ENCODE data around the gene RAB17. TPM values are rescaled to one million over a fixed set of nuclear protein-coding genes. Genes with fewer than 3 reads are reported as not detected.

The RAB17 gene
- total and polyA plus RNA-seq, 12 donors: 0.37 to 18.7 (median 5.0) TPM

DNA sequence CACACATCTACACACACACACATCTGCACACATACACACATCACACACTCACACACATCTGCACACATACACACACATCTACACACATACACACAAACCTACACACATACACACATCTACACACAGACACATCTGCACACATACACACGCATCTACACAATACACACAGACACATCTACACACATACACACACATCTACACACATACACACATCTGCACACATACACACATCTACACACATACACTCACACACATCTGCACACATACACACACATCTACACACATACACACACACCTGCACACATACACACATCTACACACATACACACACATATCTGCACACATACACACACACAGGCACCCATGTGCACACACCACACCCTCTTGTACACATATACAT lies 24.6 kb downstream of the RAB17 start:
- Histone ChIP-seq H3K9me3 (replicated peaks in 1 of 3) (no peaks in the 10 kb centered on the region), H3K4me1 (replicated peaks in 1 of 2) (no peaks in the 10 kb centered on the region), H3K4me3 (no peak overlapping the region), H3K36me3 (replicated peaks in 1 of 2) (no peaks in the 10 kb centered on the region), H3K27me3 (no peaks in the 10 kb centered on the region), H3K27ac (no peak overlapping the region)
- intact Hi-C loops (cut with DNase I): no loop called here
- no peak for DNase-seq
- WGBS, 4 donors: 78 to 89% (median 87%) methylated on average over 1 of the region's 1 CpG
- no peak for TF ChIP-seq POLR2A (IDR thresholded peaks at IDR 0.05)
- TF ChIP-seq, protein P1, sequence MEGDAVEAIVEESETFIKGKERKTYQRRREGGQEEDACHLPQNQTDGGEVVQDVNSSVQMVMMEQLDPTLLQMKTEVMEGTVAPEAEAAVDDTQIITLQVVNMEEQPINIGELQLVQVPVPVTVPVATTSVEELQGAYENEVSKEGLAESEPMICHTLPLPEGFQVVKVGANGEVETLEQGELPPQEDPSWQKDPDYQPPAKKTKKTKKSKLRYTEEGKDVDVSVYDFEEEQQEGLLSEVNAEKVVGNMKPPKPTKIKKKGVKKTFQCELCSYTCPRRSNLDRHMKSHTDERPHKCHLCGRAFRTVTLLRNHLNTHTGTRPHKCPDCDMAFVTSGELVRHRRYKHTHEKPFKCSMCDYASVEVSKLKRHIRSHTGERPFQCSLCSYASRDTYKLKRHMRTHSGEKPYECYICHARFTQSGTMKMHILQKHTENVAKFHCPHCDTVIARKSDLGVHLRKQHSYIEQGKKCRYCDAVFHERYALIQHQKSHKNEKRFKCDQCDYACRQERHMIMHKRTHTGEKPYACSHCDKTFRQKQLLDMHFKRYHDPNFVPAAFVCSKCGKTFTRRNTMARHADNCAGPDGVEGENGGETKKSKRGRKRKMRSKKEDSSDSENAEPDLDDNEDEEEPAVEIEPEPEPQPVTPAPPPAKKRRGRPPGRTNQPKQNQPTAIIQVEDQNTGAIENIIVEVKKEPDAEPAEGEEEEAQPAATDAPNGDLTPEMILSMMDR (IDR thresholded peaks at IDR 0.05): no peak

DNA sequence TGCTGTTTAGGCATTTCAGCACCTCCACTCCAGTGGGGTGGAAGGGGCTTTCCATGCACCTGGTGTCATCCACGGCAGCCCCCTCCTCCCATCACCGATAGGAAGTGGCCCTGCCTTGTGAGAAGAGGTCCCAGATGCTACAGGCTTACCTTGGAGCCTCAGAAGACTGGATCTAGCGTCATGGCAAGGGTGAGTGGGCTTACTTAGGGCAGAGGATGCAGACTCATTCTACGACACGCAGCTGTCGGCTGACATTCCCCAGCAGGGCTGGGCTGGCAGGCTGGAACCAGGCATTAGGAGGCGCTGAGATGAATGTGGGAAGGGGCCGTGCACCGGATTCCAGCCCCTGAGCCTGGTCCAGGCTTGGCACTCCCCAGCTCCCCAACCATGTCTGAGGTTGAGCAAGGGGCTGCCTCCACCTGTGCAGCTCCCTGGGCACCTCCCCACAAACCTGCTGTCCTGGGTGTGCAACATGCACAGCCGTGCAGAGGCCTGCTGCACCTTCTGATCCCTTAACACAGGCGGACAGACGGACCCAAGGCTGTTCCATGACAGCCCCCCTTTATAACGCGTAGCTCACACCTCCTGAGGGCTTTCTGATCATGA lies 25.9 kb downstream of the RAB17 start:
- H3K36me3 ChIP-seq (replicated peaks in 1 of 2): no peaks in the 10 kb centered on the region
- no peaks in the 10 kb centered on the region for H3K4me1 ChIP-seq (replicated peaks in 1 of 2)
- WGBS, 4 donors: 80 to 85% (median 82%) methylated on average over 5 to 14 of the region's 14 CpGs
- no peak overlapping the region for H3K4me3 ChIP-seq
- no peaks in the 10 kb centered on the region for H3K27me3 ChIP-seq
- TF ChIP-seq, protein P1 (IDR thresholded peaks at IDR 0.05): no peak
- no peak for TF ChIP-seq POLR2A (IDR thresholded peaks at IDR 0.05)
- no peak overlapping the region for H3K27ac ChIP-seq
- no peak for DNase-seq
- no peaks in the 10 kb centered on the region for H3K9me3 ChIP-seq (replicated peaks in 1 of 3)
- intact Hi-C loops (cut with DNase I): no loop called here

DNA sequence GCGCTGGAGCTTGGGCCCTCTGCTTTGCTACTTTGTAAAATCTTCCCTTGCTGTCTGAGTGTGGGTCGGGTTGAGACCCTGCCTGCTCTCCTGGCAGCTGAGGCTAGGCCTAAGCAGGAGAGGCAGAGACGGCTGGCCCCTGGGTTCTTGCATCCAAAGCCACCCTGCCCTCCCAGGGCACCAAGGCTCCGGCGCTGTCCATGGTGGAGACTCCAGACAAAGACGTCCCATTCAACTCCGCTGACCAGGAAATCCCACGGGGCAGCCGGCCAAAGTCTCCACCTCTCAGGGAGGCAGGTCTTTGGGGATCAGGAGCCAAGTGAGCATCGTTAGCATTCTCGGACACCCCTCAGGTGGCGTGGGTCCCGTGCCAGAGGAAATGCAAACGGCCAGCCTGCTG lies 26.7 kb downstream of the RAB17 start:
- 16 to 45% (median 35%) methylated on average over 8 to 14 of the region's 14 CpGs for WGBS, 4 donors
- intact Hi-C loops (cut with DNase I): no loop called here
- DNase-seq: no peak

DNA sequence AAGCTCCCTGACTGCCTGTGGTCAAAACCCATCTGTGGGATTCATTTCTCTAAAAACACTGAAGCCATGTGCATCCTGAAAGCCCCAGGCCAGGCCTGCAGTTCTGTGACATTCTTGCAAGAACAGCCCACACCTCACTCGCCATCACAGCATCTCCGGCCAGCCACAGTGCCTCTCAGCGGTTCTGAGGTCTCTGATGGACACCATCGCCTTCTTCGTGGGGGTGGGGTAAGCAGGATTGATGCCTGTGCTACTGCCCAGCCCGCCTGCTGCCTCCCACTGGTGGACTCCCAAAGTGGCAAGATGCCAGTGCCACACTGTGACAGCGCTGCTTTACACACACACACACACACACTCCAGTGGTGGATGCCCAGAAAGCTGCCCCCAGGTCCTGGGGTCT lies 29.3 kb downstream of the RAB17 start:
- Histone ChIP-seq H3K4me3 (no peak overlapping the region), H3K4me1 (replicated peaks in 1 of 2) (no peaks in the 10 kb centered on the region), H3K27ac (no peak overlapping the region), H3K27me3 (no peaks in the 10 kb centered on the region), H3K9me3 (replicated peaks in 1 of 3) (no peaks in the 10 kb centered on the region), H3K36me3 (replicated peaks in 1 of 2) (no peaks in the 10 kb centered on the region)
- DNase-seq: no peak
- TF ChIP-seq POLR2A (IDR thresholded peaks at IDR 0.05): no peak
- TF ChIP-seq, protein P1 (IDR thresholded peaks at IDR 0.05): no peak
- intact Hi-C loops (cut with DNase I): no loop called here
- WGBS, 4 donors: 83 to 90% (median 87%) methylated on average over 2 to 7 of the region's 7 CpGs

More for the DNA sequence above, 26.7 kb downstream of the RAB17 start:
- Histone ChIP-seq H3K27ac (no peak overlapping the region), H3K9me3 (replicated peaks in 1 of 3) (no peaks in the 10 kb centered on the region), H3K36me3 (replicated peaks in 1 of 2) (no peaks in the 10 kb centered on the region), H3K4me1 (replicated peaks in 1 of 2) (no peaks in the 10 kb centered on the region), H3K4me3 (no peak overlapping the region), H3K27me3 (no peaks in the 10 kb centered on the region)
- TF ChIP-seq POLR2A (IDR thresholded peaks at IDR 0.05): no peak
- TF ChIP-seq, protein P1 (IDR thresholded peaks at IDR 0.05): no peak

Measured in adrenal gland (tissue), 12 donors.